ENCODE measurements around the gene PDF.
"Not testable (repeated sequence)": the region's sequence is repeated elsewhere in the genome, so short reads cannot be mapped to it uniquely, and the experiment has no call there.

Gene PDF

DNA sequence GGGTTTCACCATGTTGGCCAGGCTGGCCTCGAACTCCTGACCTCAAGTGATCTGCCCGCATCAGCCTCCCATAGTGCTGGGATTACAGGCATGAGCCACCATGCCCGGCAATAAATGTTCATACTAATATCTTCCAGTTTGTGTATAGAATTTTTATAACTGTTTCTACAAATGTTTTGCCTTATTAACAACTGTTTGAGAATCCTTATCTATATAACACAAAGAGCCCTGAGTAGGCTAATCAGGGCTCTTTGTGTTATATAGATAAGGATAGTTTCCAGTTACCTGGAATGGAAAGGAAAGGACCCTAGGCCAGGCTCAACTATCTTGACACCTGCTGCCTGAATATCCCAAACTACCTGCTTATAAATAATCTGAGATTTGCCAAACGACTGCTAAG is 38.5 kb upstream of the PDF start:
- no peak overlapping the region for H3K4me3 ChIP-seq (replicated peaks in 1 of 2; ENCODE audit: low read depth in 2 of 2, low read length in 2 of 2)
- DNase-seq (ENCODE audit: low read depth in 2 of 2): no peak
- TF ChIP-seq, protein P1, sequence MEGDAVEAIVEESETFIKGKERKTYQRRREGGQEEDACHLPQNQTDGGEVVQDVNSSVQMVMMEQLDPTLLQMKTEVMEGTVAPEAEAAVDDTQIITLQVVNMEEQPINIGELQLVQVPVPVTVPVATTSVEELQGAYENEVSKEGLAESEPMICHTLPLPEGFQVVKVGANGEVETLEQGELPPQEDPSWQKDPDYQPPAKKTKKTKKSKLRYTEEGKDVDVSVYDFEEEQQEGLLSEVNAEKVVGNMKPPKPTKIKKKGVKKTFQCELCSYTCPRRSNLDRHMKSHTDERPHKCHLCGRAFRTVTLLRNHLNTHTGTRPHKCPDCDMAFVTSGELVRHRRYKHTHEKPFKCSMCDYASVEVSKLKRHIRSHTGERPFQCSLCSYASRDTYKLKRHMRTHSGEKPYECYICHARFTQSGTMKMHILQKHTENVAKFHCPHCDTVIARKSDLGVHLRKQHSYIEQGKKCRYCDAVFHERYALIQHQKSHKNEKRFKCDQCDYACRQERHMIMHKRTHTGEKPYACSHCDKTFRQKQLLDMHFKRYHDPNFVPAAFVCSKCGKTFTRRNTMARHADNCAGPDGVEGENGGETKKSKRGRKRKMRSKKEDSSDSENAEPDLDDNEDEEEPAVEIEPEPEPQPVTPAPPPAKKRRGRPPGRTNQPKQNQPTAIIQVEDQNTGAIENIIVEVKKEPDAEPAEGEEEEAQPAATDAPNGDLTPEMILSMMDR (IDR thresholded peaks at IDR 0.05; ENCODE audit: low read depth, low read length): no peak

DNA sequence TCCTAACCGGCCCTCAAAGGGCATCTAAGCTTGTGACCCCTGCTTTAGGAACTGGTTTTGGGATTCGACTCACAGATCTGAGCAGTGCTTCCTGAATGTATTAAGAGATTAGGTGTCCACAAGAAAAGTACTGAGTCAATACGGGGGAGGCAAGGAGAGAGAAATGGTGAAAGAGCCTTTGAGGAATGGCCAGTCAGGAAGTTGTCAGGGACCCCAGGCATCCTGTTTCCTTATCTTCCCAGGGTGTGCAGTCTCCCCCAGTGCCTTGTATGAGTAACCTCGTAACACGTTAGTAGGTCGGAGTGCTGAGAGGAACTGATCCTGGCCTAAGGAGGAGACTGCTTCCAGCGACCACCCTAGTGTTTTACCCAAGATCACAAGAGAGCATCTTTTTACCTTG is 37.6 kb upstream of the PDF start:
- H3K4me3 ChIP-seq (replicated peaks in 1 of 2; ENCODE audit: low read depth in 2 of 2, low read length in 2 of 2): no peak overlapping the region
- TF ChIP-seq, protein P1 (IDR thresholded peaks at IDR 0.05; ENCODE audit: low read depth, low read length): no peak
- peak; percentile 41 to 59 for DNase-seq (ENCODE audit: low read depth in 2 of 2)

DNA sequence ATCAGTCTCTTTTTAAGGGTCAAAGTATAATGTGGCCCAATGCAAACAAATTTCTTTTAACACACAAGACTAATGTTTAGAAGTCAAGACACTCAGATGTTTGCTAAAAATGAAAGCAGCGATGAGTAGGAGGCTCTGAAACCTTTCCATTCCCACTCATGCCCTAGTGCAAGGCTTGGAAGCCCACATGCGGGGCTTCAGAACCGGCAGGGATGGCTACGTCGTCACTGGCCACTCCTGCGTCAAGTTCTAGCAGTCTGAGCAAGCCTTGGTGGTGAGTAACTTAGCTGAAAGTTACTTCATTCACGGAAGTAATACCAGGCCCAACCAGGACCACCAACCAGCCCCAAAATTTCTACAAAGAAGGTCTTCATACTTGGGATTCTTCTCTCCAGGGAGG is 36.0 kb upstream of the PDF start:
- TF ChIP-seq, protein P1 (IDR thresholded peaks at IDR 0.05; ENCODE audit: low read depth, low read length): no peak
- DNase-seq (ENCODE audit: low read depth in 2 of 2): no peak
- H3K4me3 ChIP-seq (replicated peaks in 1 of 2; ENCODE audit: low read depth in 2 of 2, low read length in 2 of 2): no peak overlapping the region

DNA sequence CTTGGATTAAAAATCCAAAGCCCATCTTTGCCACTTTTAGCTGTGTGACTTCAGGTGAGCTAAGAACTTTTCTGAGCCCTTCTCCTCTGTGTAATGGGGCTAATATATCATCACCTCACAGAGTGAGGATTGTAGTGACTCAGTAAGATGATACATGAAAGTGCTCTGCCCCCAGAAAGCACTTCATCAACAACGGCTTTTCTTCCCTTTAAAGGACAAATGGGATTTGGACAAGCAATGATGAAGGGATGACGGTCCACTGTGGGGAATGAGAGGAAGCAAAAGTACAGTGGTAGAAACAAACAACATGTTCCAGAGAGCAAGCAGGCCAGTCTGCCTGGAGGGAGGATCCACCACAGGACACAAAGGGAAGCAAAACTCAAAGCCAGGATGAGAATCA is 35.5 kb upstream of the PDF start:
- DNase-seq (ENCODE audit: low read depth in 2 of 2): peak in 1 of 2 donors; percentile 23
- no peak overlapping the region for H3K4me3 ChIP-seq (replicated peaks in 1 of 2; ENCODE audit: low read depth in 2 of 2, low read length in 2 of 2)
- TF ChIP-seq, protein P1 (IDR thresholded peaks at IDR 0.05; ENCODE audit: low read depth, low read length): no peak

DNA sequence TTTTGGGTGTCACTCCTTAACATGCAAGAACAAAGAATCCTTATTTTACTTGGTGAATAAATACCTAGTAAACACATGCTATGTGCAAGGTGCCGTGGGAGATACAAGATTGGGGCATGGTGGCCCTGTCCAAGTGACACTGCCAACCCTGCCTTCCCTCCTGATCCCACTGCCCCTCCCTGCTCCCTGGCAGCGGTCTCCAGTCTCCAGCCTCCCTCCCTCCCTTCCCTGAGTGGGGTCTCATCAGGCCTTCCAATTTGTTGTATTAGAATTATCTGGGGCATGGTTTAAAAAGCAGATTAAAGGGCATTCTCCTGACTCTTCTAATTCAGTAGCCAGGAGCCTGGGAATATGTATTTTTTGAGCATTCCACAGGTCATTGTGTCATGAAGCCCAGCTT is 33.7 kb upstream of the PDF start:
- no peak for DNase-seq (ENCODE audit: low read depth in 2 of 2)
- TF ChIP-seq, protein P1 (IDR thresholded peaks at IDR 0.05; ENCODE audit: low read depth, low read length): no peak
- no peak overlapping the region for H3K4me3 ChIP-seq (replicated peaks in 1 of 2; ENCODE audit: low read depth in 2 of 2, low read length in 2 of 2)

DNA sequence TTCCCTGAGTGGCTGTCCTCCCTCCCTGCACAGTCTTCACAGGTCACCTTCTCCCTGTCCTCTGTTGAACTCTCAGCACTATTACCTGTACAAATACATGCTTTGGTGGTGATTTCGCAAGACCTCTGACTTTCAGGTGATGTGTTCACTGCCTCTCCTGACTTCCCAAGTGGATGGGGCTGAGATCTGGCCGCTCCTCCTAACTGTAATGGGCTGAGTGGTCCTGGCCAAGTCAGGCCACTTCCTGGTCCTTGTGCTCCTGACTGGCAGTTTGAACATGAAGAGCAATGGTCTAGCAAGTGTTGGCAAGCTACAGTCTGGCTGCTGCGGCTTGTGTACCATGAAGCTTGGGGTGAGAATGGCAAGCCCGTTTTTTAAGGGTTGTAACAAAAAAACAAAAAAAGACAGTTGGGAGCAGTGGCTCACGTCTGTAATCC is 32.9 kb upstream of the PDF start:
- DNase-seq (ENCODE audit: low read depth in 2 of 2): no peak
- TF ChIP-seq, protein P1 (IDR thresholded peaks at IDR 0.05; ENCODE audit: low read depth, low read length): no peak

DNA sequence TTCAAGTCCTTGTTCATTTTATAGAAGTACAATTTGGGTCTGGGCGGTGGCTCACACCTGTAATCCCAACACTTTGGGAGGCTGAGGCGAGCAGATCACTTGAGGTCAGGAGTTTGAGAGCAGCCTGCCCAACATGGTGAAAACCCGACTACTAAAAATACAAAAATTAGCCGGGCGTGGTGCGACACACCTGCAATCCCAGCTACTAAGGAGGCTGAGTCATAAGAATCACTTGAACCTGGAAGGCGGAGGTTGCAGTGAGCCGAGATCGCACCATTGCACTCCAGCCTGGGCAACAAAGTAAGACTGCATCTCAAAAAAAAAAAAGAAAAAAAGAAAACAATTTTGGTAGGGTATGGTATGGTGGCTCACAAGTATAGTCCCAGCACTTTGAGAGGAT is 29.7 kb upstream of the PDF start:
- not testable (repeated sequence) for DNase-seq (ENCODE audit: low read depth in 2 of 2); H3K4me3 ChIP-seq (replicated peaks in 1 of 2; ENCODE audit: low read depth in 2 of 2, low read length in 2 of 2)

More for the DNA sequence above, 32.9 kb upstream of the PDF start:
- no peak overlapping the region for H3K4me3 ChIP-seq (replicated peaks in 1 of 2; ENCODE audit: low read depth in 2 of 2, low read length in 2 of 2)
